DMS53 treated with DMSO at 0.1 percent for 48 hours (cell line): Measurements from ENCODE around the gene BUB3.

Experiments used
- DNase-seq: peaks from one replicate; lab custom pipeline; 2025; ENCODE audit not compliant: unreplicated experiment; lab: John Stamatoyannopoulos, UW

BUB3 gene

DNA sequence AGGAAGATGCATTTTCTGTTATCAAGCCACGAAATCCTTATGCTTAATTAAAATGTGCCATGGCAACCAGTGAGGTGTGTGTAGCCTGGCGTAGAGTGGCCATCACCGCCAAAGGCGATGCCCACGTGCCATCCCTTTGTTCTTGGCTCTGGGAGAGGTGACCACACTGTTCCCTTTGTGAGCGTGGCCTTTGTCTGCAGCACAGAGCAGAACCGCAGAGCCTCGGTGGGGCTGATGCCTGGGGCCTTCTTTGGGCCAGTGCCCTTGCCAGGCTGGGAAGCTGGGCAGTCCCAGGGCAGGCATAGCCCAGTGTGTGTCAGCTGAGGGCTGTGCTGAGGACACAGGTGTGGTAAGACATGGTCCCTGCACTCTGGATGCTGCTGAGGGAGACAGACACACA lies 48.3 kb downstream of the BUB3 start:
- DNase-seq, result no peak

DNA sequence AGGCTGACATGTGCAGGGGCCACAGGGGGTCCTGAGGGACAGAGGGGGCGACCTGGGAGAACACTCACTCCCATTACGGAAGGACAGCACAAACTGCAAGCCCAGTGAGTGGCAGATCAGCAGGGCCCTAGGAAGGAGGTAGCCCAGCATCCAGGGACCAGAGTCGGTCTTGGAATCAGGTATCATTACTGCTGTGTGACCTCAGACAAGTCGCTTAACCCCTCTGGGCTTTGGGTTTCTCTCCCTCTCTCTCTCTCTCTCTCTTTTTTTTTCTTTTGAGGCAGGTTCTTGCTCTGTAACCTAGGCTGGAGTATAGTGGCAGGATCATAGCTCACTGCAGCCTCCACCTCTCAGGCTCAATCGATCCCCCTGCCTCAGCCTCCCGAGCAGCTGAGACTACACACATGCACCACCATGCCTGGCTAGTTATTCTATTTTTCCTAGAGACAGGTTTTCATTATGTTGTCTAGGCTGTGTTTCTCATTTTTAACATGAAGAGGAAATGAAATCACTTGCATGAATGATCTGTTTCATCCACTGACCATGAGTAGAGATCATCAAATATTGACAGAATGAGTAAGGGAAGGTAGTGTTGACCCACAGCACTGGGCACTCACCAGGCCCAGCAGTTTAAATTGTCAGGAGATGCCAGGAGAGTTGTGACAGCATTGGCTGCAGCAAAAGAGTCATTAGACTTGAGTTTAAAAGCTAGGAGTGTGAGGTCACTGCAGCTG lies 49.4 kb downstream of the BUB3 start:
- DNase-seq, result peak; percentile 90

DNA sequence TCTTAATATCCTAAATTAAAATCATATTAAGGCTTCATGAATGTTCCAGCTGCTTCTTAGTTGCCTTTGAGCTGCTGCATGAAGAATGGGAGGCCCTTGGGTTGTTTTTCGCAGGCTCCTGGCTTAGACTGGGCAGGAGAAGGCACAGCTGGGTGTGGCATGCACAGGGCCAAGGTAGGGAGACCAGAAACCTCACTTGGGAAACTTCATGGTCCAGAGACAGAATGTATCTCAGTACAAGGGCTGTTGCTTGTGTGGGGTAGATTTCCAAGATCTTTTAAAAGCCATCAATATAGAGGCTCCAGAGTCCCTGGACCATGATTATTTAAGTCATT lies 49.9 kb downstream of the BUB3 start:
- DNase-seq, result no peak

DNA sequence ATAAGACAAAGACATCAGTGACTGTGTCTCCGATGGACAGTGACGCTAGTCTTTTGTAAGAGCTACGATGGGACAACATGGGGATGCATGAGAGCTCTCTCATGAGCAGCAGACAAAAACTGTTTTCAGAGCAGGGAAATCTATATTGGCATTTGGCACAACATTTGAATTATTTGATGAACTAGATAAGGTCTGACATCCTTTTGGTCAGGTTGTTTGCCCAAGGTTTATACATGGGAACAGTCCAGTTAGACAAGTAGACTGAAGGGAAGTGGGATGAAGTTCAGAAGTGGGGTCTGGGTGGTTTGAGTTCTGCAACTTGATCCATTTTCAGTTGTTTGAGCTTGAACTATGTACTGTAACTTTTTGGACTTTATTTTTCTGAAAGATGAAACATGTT lies 50.8 kb downstream of the BUB3 start:
- no peak for DNase-seq

DNA sequence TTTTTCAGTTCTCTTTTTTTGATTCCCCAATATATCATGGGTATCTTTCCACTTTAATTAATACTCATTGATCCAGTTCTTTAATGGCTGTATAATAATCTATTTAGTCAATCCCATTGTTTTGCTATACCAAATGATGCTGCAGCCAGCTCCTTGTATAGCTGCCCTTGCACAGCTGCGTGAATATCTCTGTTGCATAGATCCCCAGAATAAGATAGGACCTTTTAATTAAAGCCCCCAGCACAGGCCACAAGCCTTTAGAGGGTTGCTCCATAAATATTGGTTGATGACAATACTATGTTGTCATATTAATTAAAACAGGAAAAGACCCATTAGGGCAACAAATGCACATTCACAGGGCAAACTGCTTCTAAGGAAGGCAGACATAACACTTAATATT lies 57.9 kb downstream of the BUB3 start:
- no peak for DNase-seq

DNA sequence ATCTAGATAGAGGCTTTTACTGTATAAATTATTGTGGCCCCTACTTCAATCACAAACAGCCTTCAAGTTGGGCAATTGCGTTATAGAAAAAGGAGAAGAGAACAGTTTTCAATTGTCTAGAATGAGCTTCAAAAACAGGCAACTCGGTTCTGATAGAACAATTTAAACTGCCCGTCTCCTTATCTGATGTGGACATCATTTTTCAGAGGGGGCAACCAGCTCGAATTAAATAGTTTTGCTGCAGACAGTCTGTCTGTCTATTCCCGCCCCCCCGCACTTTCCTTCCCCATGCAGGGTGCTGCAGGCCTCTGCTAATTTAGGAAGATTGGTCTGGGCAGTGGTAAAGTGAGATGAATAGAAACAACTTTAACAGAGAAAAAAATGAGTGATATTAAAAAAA lies 58.4 kb downstream of the BUB3 start:
- no peak for DNase-seq

DNA sequence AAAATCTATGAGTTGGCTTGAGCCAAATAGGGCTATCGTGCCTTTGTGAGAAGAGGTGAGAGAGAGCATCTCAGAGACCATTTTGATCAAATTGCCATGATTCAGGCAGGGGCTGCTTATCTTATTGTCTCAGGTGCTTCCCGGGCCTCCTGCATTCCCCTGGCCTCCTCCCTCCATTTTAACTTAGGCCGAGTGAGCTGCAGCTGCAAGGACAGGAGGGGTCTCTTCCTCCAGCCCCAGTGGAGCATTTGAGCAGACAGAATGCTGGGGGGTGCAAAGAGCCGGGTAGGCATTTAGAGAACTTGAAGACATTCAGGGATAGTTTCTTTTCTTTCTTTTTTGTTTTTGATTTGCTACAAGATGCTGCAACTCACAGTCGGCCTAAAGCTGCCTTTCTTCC lies 59.0 kb downstream of the BUB3 start:
- no peak for DNase-seq
